MCF 10A (cell line): ENCODE results near the gene ERGIC3. TPM values are rescaled to one million over a fixed set of nuclear protein-coding genes. Genes with fewer than 3 reads are reported as not detected.

Source experiments
- BruUV-seq: library from RNA; stranded (reverse); fragments of 400-500 nt; replicated peaks from 2 replicates; lab custom pipeline; 2021; lab: Mats Ljungman, UMichigan
- CTCF ChIA-PET: fragments of 300-600 bp; sonication (Branson Sonifier 250); formaldehyde crosslinking; extraction: SDS; loops from one replicate; lab custom pipeline; 2021; ENCODE audit warnings: antibody characterized with exemption, inconsistent platforms; lab: Yijun Ruan, JAX
- POLR2A ChIA-PET: fragments of 300-600, 350-650 bp; sonication (Branson Sonifier 250); formaldehyde crosslinking; extraction: SDS; loops from one replicate; lab custom pipeline; 2020; ENCODE audit warnings: antibody characterized with exemption, inconsistent platforms; lab: Yijun Ruan, JAX
- DNase-seq: peaks from one replicate; pipeline ENCODE4 v3.0.0-alpha.2; 2018; ENCODE audit not compliant: unreplicated experiment
- H3K27ac Mint-ChIP-seq: one replicate; pipeline ENCODE4 v1.8.0; 2022; ENCODE audit warnings: mild to moderate bottlenecking, low read depth, mixed read lengths; ENCODE audit not compliant: unreplicated experiment
- H3K27me3 Mint-ChIP-seq: one replicate; pipeline ENCODE4 v1.8.0; 2022; ENCODE audit warnings: mixed read lengths; ENCODE audit not compliant: insufficient read depth, unreplicated experiment
- H3K36me3 Mint-ChIP-seq: one replicate; pipeline ENCODE4 v1.8.0; 2022; ENCODE audit warnings: mild to moderate bottlenecking, moderate library complexity, mixed read lengths; ENCODE audit not compliant: insufficient read depth, unreplicated experiment
- H3K4me1 Mint-ChIP-seq: one replicate; pipeline ENCODE4 v1.8.0; 2022; ENCODE audit warnings: mixed read lengths; ENCODE audit not compliant: insufficient read depth, unreplicated experiment
- H3K4me3 Mint-ChIP-seq: one replicate; pipeline ENCODE4 v1.8.0; 2022; ENCODE audit warnings: mild to moderate bottlenecking, moderate library complexity, mixed read lengths; ENCODE audit not compliant: unreplicated experiment
- H3K9me3 Mint-ChIP-seq: one replicate; pipeline ENCODE4 v1.8.0; 2022; ENCODE audit warnings: mixed read lengths; ENCODE audit not compliant: unreplicated experiment
- intact Hi-C: fragments of 100-400 bp; cut with micrococcal nuclease; formaldehyde crosslinking; loops from 2 replicates; pipeline ENCODE4 v1.14.1; 2022
- total RNA-seq: library from RNA; stranded (reverse); gene quantifications from 2 replicates; pipeline ENCODE4 v1.2.3, GENCODE V29; 2022
- TF ChIP-seq, protein P1 (sequence below): fragments of 200-600 bp; IDR thresholded peaks from one replicate; pipeline ENCODE4 v1.8.0; 2022; ENCODE audit warnings: antibody characterized with exemption, mild to moderate bottlenecking; ENCODE audit not compliant: unreplicated experiment

Gene ERGIC3
- total RNA-seq, 1 experiment from 2014 or later: 222 TPM

DNA sequence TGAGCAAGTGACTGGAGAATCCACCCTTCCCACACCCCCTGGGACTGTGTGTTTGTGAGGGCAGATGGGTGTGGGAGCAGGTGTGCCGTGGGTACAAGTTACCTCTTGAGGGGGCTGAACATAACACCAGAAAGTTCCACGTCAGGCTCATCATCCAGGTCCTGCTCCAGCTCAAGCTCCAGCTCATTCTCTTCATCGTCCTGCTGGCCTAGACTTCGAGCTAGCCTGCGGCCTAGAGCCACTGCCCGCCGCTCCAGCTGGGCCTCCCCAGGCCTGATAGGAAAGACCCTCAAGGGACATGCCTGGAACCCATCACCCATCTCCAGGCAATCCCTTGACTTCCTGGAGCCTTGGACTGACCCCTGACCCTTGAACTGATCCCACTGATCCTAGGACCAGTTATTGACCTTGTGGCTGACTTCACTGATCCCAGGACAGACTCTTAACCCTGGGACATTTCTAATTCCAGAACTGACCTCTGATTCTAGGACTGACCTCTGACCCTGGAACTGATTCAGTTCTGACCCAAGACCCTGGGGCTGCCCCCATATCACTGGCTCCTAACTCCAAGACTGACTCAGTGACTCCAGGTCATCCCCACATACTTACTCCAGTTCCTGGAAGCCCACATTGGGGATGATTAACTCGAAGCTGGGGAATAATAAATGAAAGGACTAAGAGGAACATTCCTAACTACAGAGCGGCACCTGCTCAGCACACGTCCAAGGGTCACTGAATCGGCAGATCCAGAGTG lies 62.0 kb downstream of the ERGIC3 start:
- ChIA-PET CTCF (interaction anchor here (0.6 to 1.7 kb wide), 7 partner anchors 9 to 483 kb away, joined by 3 to 7 read pairs (median 4); partner anchors contain the start of gene SPAG4), POLR2A (interaction anchor here (0.7 to 1.7 kb wide), 2 partner anchors 12 to 1551 kb away, joined by 3 to 8 read pairs; partner anchors contain the start of gene SPAG4)
- TF ChIP-seq, protein P1, sequence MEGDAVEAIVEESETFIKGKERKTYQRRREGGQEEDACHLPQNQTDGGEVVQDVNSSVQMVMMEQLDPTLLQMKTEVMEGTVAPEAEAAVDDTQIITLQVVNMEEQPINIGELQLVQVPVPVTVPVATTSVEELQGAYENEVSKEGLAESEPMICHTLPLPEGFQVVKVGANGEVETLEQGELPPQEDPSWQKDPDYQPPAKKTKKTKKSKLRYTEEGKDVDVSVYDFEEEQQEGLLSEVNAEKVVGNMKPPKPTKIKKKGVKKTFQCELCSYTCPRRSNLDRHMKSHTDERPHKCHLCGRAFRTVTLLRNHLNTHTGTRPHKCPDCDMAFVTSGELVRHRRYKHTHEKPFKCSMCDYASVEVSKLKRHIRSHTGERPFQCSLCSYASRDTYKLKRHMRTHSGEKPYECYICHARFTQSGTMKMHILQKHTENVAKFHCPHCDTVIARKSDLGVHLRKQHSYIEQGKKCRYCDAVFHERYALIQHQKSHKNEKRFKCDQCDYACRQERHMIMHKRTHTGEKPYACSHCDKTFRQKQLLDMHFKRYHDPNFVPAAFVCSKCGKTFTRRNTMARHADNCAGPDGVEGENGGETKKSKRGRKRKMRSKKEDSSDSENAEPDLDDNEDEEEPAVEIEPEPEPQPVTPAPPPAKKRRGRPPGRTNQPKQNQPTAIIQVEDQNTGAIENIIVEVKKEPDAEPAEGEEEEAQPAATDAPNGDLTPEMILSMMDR: no peak
- peaks cover 18% of the 10 kb centered on the region for H3K27me3 Mint-ChIP-seq
- peaks cover 6% of the 10 kb centered on the region for H3K36me3 Mint-ChIP-seq
- BruUV-seq: no TSS peak
- DNase-seq: no peak
- no peaks in the 10 kb centered on the region for H3K9me3 Mint-ChIP-seq
- intact Hi-C loops: no loop called here
- H3K4me1 Mint-ChIP-seq: no peaks in the 10 kb centered on the region
- H3K4me3 Mint-ChIP-seq: no peak overlapping the region
- H3K27ac Mint-ChIP-seq: no peak overlapping the region

DNA sequence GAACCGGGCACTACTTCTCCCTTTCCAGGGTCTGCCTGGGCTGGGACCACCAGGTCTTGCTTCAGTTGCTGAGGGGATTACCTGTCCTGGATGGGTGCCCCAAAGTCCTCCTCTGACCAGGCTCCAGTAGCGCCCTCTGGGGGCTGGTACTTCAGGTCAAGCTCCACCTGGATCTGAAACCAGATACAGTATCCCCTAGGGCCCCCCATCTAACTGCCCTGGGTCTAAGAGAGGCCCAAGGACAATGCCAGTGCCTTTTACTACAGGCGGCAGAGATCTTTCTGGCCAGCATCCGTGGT lies 62.5 kb downstream of the ERGIC3 start:
- H3K4me1 Mint-ChIP-seq: no peaks in the 10 kb centered on the region
- peak; percentile 31 for DNase-seq
- no peak overlapping the region for H3K27ac Mint-ChIP-seq
- ChIA-PET CTCF (interaction anchor here (0.5 to 1.7 kb wide), 6 partner anchors 10 to 208 kb away, joined by 3 to 7 read pairs (median 4); no protein-coding TSS in a partner anchor), POLR2A (interaction anchor here (1.7 kb wide), 1 partner anchor 11 kb away, joined by 8 read pairs; the partner anchor contains the start of gene SPAG4)
- peaks cover 2% of the 10 kb centered on the region for H3K36me3 Mint-ChIP-seq
- TF ChIP-seq, protein P1: no peak
- intact Hi-C loops: no loop called here
- H3K4me3 Mint-ChIP-seq: no peak overlapping the region
- peaks cover 13% of the 10 kb centered on the region for H3K27me3 Mint-ChIP-seq
- no peaks in the 10 kb centered on the region for H3K9me3 Mint-ChIP-seq
- BruUV-seq: no TSS peak

DNA sequence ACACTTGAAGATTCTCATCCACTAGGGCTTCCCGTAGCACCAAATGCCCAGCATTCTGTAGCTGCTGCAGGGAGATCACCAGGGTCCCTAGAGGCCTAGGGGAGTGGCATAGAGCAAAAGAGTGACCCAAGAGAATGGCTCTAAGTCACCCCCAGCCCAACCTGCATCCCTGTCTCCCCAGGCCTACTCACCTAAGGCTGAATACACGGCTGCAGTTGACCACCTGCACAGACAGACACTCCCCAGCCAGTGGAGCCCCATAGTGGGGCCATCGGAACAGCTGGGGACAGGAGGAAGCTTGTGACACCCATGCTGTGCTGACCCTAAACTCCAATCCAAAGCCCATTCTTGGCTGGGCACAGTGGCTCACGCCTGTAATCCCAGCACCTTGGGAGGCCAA lies 64.2 kb downstream of the ERGIC3 start:
- H3K36me3 Mint-ChIP-seq: no peaks in the 10 kb centered on the region
- no peaks in the 10 kb centered on the region for H3K4me1 Mint-ChIP-seq
- no peak overlapping the region for H3K27ac Mint-ChIP-seq
- no peak overlapping the region for H3K4me3 Mint-ChIP-seq
- ChIA-PET POLR2A (interaction anchor here (0.8 to 1.9 kb wide), 6 partner anchors 10 to 57 kb away, joined by 3 to 8 read pairs (median 4); partner anchors contain the start of gene SPAG4), CTCF (interaction anchor here (0.6 to 1.2 kb wide), 6 partner anchors 10 to 387 kb away, joined by 3 to 5 read pairs (median 4); no protein-coding TSS in a partner anchor)
- TF ChIP-seq, protein P1: no peak
- intact Hi-C loops: no loop called here
- BruUV-seq: no TSS peak
- peaks cover 1% of the 10 kb centered on the region for H3K27me3 Mint-ChIP-seq
- H3K9me3 Mint-ChIP-seq: no peaks in the 10 kb centered on the region
- no peak for DNase-seq

Other genes starting within 250 kb of the ERGIC3 start
- gene FAM83C, start 249.7 kb upstream of the ERGIC3 start, total RNA-seq: not detected in 2 replicates
- 45.2 and 55.8 TPM in 2 replicates for gene UQCC1, start 130.1 kb upstream of the ERGIC3 start, total RNA-seq
- not detected in 2 replicates for gene GDF5, start 103.8 kb upstream of the ERGIC3 start, total RNA-seq
- 41.0 and 44.0 TPM in 2 replicates for gene CEP250, start 86.5 kb upstream of the ERGIC3 start, total RNA-seq
- not detected in 2 replicates for gene C20orf173, start 12.4 kb upstream of the ERGIC3 start, total RNA-seq
- 0.96 and 1.6 TPM in 2 replicates for gene SPAG4, start 73.8 kb downstream of the ERGIC3 start, total RNA-seq
- gene CPNE1, start 122.8 kb downstream of the ERGIC3 start, total RNA-seq: 161 and 194 TPM in 2 replicates
- gene RBM12, start 122.8 kb downstream of the ERGIC3 start, total RNA-seq: 60.1 and 64.3 TPM in 2 replicates
- gene NFS1, start 157.3 kb downstream of the ERGIC3 start, total RNA-seq: 27.6 and 28.6 TPM in 2 replicates
- gene ROMO1, start 157.3 kb downstream of the ERGIC3 start, total RNA-seq: 173 and 192 TPM in 2 replicates
- gene RBM39, start 200.2 kb downstream of the ERGIC3 start, total RNA-seq: 380 and 438 TPM in 2 replicates
- gene PHF20, start 229.9 kb downstream of the ERGIC3 start, total RNA-seq: 64.2 and 74.7 TPM in 2 replicates